IMR-90 (cell line): ENCODE measurements around the gene ARNT2. TPM values are rescaled to one million over a fixed set of nuclear protein-coding genes. Genes with fewer than 3 reads are reported as not detected.

Experiments used
- ATAC-seq: fragments of 200-7000 bp; cut with Tn5 transposase; 2 replicates; pipeline ENCODE4 v1.9.1; 2020; ENCODE audit warnings: low read depth, mild to moderate bottlenecking, moderate library complexity
- BruUV-seq: library from RNA; stranded (reverse); fragments of 400-500 nt; replicated peaks from 2 replicates; lab custom pipeline; 2021; lab: Mats Ljungman, UMichigan
- CTCF ChIA-PET: fragments of 300-600 bp; formaldehyde crosslinking; extraction: SDS; loops from one replicate; lab custom pipeline; 2021; ENCODE audit warnings: antibody characterized with exemption; lab: Yijun Ruan, JAX
- POLR2A ChIA-PET: fragments of 300-600 bp; sonication (Branson Sonifier 250); formaldehyde crosslinking; loops from one replicate; lab custom pipeline; 2022; ENCODE audit warnings: antibody characterized with exemption; ENCODE audit not compliant: unreplicated experiment; lab: Charles Lee
- DNase-seq: peaks from one replicate; pipeline ENCODE4 v3.0.0; 2013
- H2AFZ ChIP-seq: replicated peaks from 2 replicates; pipeline ENCODE3; 2013; ENCODE audit warnings: low read length, mild to moderate bottlenecking; ENCODE audit not compliant: poor library complexity
- H2AK5ac ChIP-seq: 2 replicates; pipeline ENCODE4 v1.6.1; 2013; ENCODE audit warnings: low read depth, low read length, inconsistent platforms
- H2AK9ac ChIP-seq: replicated peaks from 2 replicates; pipeline ENCODE3; 2013; ENCODE audit warnings: mild to moderate bottlenecking, low read depth, low read length, moderate library complexity; ENCODE audit not compliant: poor library complexity
- H2BK120ac ChIP-seq: 2 replicates; pipeline ENCODE4 v1.6.1; 2013; ENCODE audit warnings: low read depth, low read length, inconsistent platforms
- H2BK15ac ChIP-seq: 3 replicates; pipeline ENCODE4 v1.6.1; 2013; ENCODE audit warnings: low read depth, low read length, inconsistent platforms
- H2BK20ac ChIP-seq: 2 replicates; pipeline ENCODE4 v1.6.1; 2013; ENCODE audit warnings: low read depth, mild to moderate bottlenecking, inconsistent platforms, low read length, moderate library complexity
- H2BK5ac ChIP-seq: 2 replicates; pipeline ENCODE4 v1.6.1; 2013; ENCODE audit warnings: mild to moderate bottlenecking, low read depth, low read length, inconsistent platforms; ENCODE audit not compliant: poor library complexity, severe bottlenecking
- H3K14ac ChIP-seq: replicated peaks from 2 replicates; pipeline ENCODE4 v1.6.1; 2013; ENCODE audit warnings: low read depth, low read length, inconsistent platforms
- H3K18ac ChIP-seq: 2 replicates; pipeline ENCODE4 v1.6.1; 2013; ENCODE audit warnings: low read depth, low read length, control low read depth
- H3K23ac ChIP-seq: 2 replicates; pipeline ENCODE4 v1.6.1; 2013; ENCODE audit warnings: low read depth, low read length, inconsistent platforms
- H3K27ac ChIP-seq: 2 replicates; pipeline ENCODE4 v1.5.1; 2013; ENCODE audit warnings: mild to moderate bottlenecking, control low read depth, low read length; ENCODE audit not compliant: insufficient read depth
- H3K27me3 ChIP-seq: 2 replicates; pipeline ENCODE4 v1.6.1; 2013; ENCODE audit warnings: low read length; ENCODE audit not compliant: control insufficient read depth, insufficient read depth
- H3K36me3 ChIP-seq: 2 replicates; pipeline ENCODE4 v1.6.1; 2013; ENCODE audit warnings: low read length, mixed read lengths; ENCODE audit not compliant: control insufficient read depth, insufficient read depth
- H3K4ac ChIP-seq: 2 replicates; pipeline ENCODE4 v1.6.1; 2013; ENCODE audit warnings: low read depth, low read length, inconsistent platforms
- H3K4me1 ChIP-seq: 2 replicates; pipeline ENCODE4 v1.6.1; 2013; ENCODE audit warnings: low read length, mixed read lengths; ENCODE audit not compliant: control insufficient read depth, insufficient read depth
- H3K4me2 ChIP-seq: 2 replicates; pipeline ENCODE4 v1.6.1; 2013; ENCODE audit warnings: low read depth, mild to moderate bottlenecking, control low read depth, low read length, moderate library complexity
- H3K4me3 ChIP-seq: 2 replicates; pipeline ENCODE4 v1.5.1; 2013; ENCODE audit warnings: low read depth, mild to moderate bottlenecking, control low read depth, low read length, moderate library complexity; ENCODE audit not compliant: insufficient read depth
- H3K56ac ChIP-seq: 2 replicates; pipeline ENCODE4 v1.6.1; 2013; ENCODE audit warnings: low read length, inconsistent platforms; ENCODE audit not compliant: insufficient read depth; ENCODE audit errors: extremely low read depth
- H3K79me1 ChIP-seq, 2 experiments: 2 replicates each; pipeline ENCODE4 v1.6.1; 2013; ENCODE audit warnings: low read length in 2 of 2, inconsistent platforms in 1 of 2, low read depth in 1 of 2
- H3K9ac ChIP-seq: 2 replicates; pipeline ENCODE4 v1.6.1; 2013; ENCODE audit warnings: low read depth, low read length, control low read depth
- H3K9me1 ChIP-seq: 2 replicates; pipeline ENCODE4 v1.6.1; 2013; ENCODE audit warnings: low read length, inconsistent platforms; ENCODE audit not compliant: insufficient read depth
- H3K9me3 ChIP-seq: 2 replicates; pipeline ENCODE4 v1.6.1; 2013; ENCODE audit warnings: low read length; ENCODE audit not compliant: control insufficient read depth, insufficient read depth
- H4K20me1 ChIP-seq: 2 replicates; pipeline ENCODE4 v1.6.1; 2013; ENCODE audit warnings: low read length, inconsistent platforms; ENCODE audit not compliant: insufficient read depth
- H4K5ac ChIP-seq: 2 replicates; pipeline ENCODE4 v1.6.1; 2013; ENCODE audit warnings: mild to moderate bottlenecking, low read depth, low read length, control low read depth
- H4K8ac ChIP-seq, 2 experiments: 2 replicates each; pipeline ENCODE4 v1.6.1; 2013; ENCODE audit warnings: low read depth in 2 of 2, low read length in 2 of 2, control low read depth in 1 of 2, inconsistent platforms in 1 of 2
- H4K91ac ChIP-seq: 2 replicates; pipeline ENCODE4 v1.6.1; 2013; ENCODE audit warnings: low read depth, low read length, inconsistent platforms; ENCODE audit not compliant: insufficient read depth
- MAFK ChIP-seq: IDR thresholded peaks from 2 replicates; pipeline ENCODE4 v1.6.1; 2012; ENCODE audit warnings: low read depth, low read length, improper control_type of control experiment
- MAZ ChIP-seq: IDR thresholded peaks from 2 replicates; pipeline ENCODE4 v1.6.1; 2012; ENCODE audit warnings: low read depth, mild to moderate bottlenecking, low read length, improper control_type of control experiment, moderate library complexity, borderline replicate concordance
- NFE2L2 ChIP-seq: fragments of 150-350 bp; IDR thresholded peaks from 2 replicates; pipeline ENCODE4 v1.6.1; 2016; ENCODE audit warnings: low read depth, mild to moderate bottlenecking, low read length
- RAD21 ChIP-seq: IDR thresholded peaks from 2 replicates; pipeline ENCODE4 v1.6.1; 2012; ENCODE audit warnings: low read length, improper control_type of control experiment
- RCOR1 ChIP-seq: IDR thresholded peaks from 2 replicates; pipeline ENCODE4 v1.6.1; 2012; ENCODE audit warnings: mild to moderate bottlenecking, low read length, improper control_type of control experiment; ENCODE audit not compliant: insufficient replicate concordance
- SMC3 ChIP-seq: fragments of 150-350 bp; IDR thresholded peaks from 2 replicates; pipeline ENCODE4 v1.6.1; 2016; ENCODE audit warnings: low read depth, mild to moderate bottlenecking, antibody characterized with exemption, low read length, moderate library complexity
- USF2 ChIP-seq: fragments of 150-350 bp; IDR thresholded peaks from 2 replicates; pipeline ENCODE4 v1.6.1; 2017; ENCODE audit warnings: mild to moderate bottlenecking, antibody characterized with exemption, low read length, low read depth
- WGBS, 2 experiments: methylation state at CpG; one replicate each; pipeline versions ENCODE4 v1.1.5 to v1.1.7; 2013; ENCODE audit warnings: missing lambda C conversion rate in 2 of 2; ENCODE audit not compliant: insufficient read length in 1 of 2; ENCODE audit errors: extremely low coverage in 2 of 2; 5-methylcytosine and 5-hydroxymethylcytosine counted together
- dilution Hi-C: fragments of 300-500 bp; cut with HindIII; formaldehyde crosslinking; loops from one replicate; pipeline ENCODE4 v1.14.3; 2018; ENCODE audit warnings: low sequenced_read_pairs; ENCODE audit not compliant: unreplicated experiment
- in situ Hi-C: fragments of 300-500 bp; cut with MboI; formaldehyde crosslinking; loops from 3 replicates; pipeline ENCODE4 v1.14.3; 2019; ENCODE audit warnings: low sequenced_read_pairs, inconsistent platforms, mixed read lengths
- intact Hi-C: fragments of 100-400 bp; cut with micrococcal nuclease; formaldehyde crosslinking; loops from 2 replicates; pipeline ENCODE4 v1.10.0; 2022
- polyA plus RNA-seq, 3 experiments: library from polyadenylated mRNA; depleted of rRNA; stranded (reverse); fragments of >200 nt; gene quantifications; 2 replicates each; pipeline ENCODE4 v1.2.3, GENCODE V29; 2012; ENCODE audit warnings: low replicate concordance in 1 of 3
- total RNA-seq: library from RNA; depleted of rRNA; stranded (reverse); fragments of >200 nt; gene quantifications from 2 replicates; pipeline ENCODE4 v1.2.3, GENCODE V29; 2012

The ARNT2 gene
- total and polyA plus RNA-seq, 2 of the 4 experiments (the other 2 are of a cell fraction): 18.2 to 19.0 TPM

DNA sequence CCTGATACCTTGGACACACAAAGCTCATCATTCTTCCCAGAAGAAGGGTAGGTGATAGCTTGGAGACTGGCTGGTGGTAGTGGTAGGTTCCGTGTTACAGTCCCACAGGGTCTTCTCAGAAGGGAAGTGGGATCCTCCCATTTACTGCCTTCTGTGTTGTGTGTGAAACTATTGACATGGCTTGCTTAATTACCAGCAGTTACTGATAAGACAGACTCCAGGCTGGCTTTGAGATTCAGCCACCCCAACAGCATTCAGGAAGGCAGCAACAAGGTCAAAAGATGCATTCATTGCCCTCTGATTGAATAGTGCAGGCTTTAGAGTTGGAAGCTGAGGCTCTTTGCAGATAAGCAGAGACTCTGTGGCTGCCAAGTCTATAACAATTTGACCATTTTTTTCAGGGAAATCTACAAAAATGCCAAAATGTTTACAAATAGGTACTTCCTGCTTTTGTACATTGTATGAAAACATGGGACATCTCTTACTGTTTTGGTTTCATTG, 7.7 kb downstream of the ARNT2 start:
- Histone ChIP-seq H3K36me3 (no peaks in the 10 kb centered on the region), H3K9me1 (peaks cover 8% of the 10 kb centered on the region; the same call in 1 of the 2 replicates), H2AFZ (no peak overlapping the region), H4K5ac (no peak overlapping the region), H2BK15ac (no peak overlapping the region), H3K4me2 (no peak overlapping the region), H4K8ac (no peak overlapping the region), H3K4me3 (no peak overlapping the region), H3K56ac (no peak overlapping the region), H2BK20ac (no peak overlapping the region), H3K18ac (no peak overlapping the region), H2AK9ac (no peak overlapping the region), H3K14ac (no peak overlapping the region), H3K23ac (no peak overlapping the region), H4K20me1 (0 out of 2 replicates have a peak, but pooled peaks cover 3% of the 10 kb centered on the region), H3K9me3 (no peaks in the 10 kb centered on the region), H3K4ac (no peak overlapping the region), H2AK5ac (no peak overlapping the region), H4K91ac (no peak overlapping the region), H3K27me3 (no peaks in the 10 kb centered on the region), H2BK5ac (no peak overlapping the region), H3K27ac (no peak overlapping the region), H2BK120ac (no peak overlapping the region), H3K79me1 (peaks cover 16 to 37% of the 10 kb centered on the region in 2 experiments), H3K9ac (no peak overlapping the region), H3K4me1 (peaks cover 4% of the 10 kb centered on the region; the same call in 1 of the 2 replicates)
- no peak for DNase-seq
- no TSS peak for BruUV-seq
- dilution Hi-C loops: no loop called here
- POLR2A ChIA-PET: no interaction called here
- CTCF ChIA-PET: no interaction called here
- in situ Hi-C loops: no loop called here
- ATAC-seq: no peak; the same call in 1 of the 2 replicates
- TF ChIP-seq NFE2L2 (no peak), RAD21 (no peak), RCOR1 (no peak), MAZ (no peak), MAFK (no peak), SMC3 (no peak), USF2 (no peak)
- intact Hi-C loops: no loop called here
- no CpG with 5 or more reads among the region's 1 CpG for WGBS, 2 experiments
